ENCODE data around the gene NDUFV2.

NDUFV2 gene

GRCh38 chr18:9105420-9105819, 2.9 kb downstream of the NDUFV2 start:
- peaks cover 52% of the 10 kb centered on the region for H3K4me1 ChIP-seq (ENCODE audit: control insufficient read depth, low read depth, low read length)
- no peak overlapping the region for H3K27ac ChIP-seq (ENCODE audit: low read length)
- peak overlapping the region; percentile 94 for H3K4me3 ChIP-seq (ENCODE audit: low read length)
- no peaks in the 10 kb centered on the region for H3K9me3 ChIP-seq (ENCODE audit: control insufficient read depth, low read depth, low read length)
- H3K9ac ChIP-seq (ENCODE audit: low read length): peak overlapping the region; percentile 91
- no peaks in the 10 kb centered on the region for H3K27me3 ChIP-seq (ENCODE audit: control insufficient read depth, insufficient read depth, low read length)
- H3K36me3 ChIP-seq (ENCODE audit: control insufficient read depth, low read depth, low read length): no peaks in the 10 kb centered on the region

DNA sequence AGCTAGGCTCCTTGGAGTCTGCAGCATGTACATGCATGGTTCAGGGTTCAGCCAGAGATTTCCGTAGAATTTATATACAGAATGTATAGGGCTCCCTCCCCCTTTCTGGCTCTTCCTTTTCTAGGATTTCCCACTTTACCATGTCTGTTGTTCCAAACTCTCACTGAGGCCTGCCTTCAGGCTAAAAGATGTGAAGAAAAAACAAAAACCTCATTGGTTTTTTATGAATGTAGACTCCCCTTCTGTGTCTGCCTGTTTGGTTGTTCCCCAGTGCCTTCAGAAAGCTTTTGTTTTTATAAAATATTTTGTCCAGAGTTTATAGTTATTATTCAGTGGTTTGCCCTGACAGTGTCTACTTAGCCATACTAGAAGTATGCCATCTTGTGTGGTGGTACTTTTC, 3.6 kb downstream of the NDUFV2 start:
- Histone ChIP-seq H3K27me3 (ENCODE audit: control insufficient read depth, insufficient read depth, low read length) (no peaks in the 10 kb centered on the region), H3K36me3 (ENCODE audit: control insufficient read depth, low read depth, low read length) (no peaks in the 10 kb centered on the region), H3K4me1 (ENCODE audit: control insufficient read depth, low read depth, low read length) (peaks cover 52% of the 10 kb centered on the region), H3K9me3 (ENCODE audit: control insufficient read depth, low read depth, low read length) (no peaks in the 10 kb centered on the region), H3K27ac (ENCODE audit: low read length) (no peak overlapping the region), H3K4me3 (ENCODE audit: low read length) (peak overlapping the region; percentile 94), H3K9ac (ENCODE audit: low read length) (peak overlapping the region; percentile 25)

DNA sequence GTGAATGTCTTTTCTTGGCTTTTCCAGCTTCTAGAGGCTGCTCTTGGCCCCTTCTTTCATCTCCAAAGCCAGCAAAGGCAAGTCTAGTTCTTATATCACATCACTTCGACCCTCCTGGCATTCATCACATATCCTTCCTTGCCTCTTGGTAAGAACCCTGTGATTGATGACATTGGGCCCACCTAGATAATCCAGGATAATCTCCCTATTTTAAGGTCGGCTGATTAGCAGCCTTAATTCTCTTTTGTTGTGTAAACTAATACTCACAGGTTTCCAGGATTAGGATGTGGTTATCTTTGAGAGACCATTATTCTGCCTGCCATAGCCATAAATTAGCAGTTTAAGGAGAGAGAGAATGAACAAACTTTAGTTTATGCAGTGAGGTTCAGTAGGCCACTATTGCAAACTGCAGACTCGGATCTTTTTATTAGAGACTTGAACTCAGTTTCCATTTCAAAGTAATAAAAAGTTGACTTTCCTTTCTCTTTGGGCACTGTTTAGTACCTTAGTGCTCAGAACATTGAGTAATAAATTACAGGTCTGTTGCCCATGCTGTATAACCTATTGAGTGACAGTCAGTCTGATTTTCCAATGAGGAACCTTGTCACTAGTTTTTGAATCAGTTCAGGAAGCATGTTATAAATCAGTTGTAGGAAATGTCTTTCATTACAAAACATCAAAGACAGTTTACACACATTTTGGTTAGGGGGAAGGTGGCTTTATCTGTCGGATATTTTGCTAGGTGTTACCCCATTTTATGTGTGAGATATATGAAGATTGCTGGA, 4.5 kb downstream of the NDUFV2 start:
- H3K4me3 ChIP-seq (ENCODE audit: low read length): peak overlapping the region; percentile 94
- peaks cover 52% of the 10 kb centered on the region for H3K4me1 ChIP-seq (ENCODE audit: control insufficient read depth, low read depth, low read length)
- H3K36me3 ChIP-seq (ENCODE audit: control insufficient read depth, low read depth, low read length): no peaks in the 10 kb centered on the region
- H3K27me3 ChIP-seq (ENCODE audit: control insufficient read depth, insufficient read depth, low read length): no peaks in the 10 kb centered on the region
- peak overlapping the region; percentile 25 for H3K9ac ChIP-seq (ENCODE audit: low read length)
- H3K9me3 ChIP-seq (ENCODE audit: control insufficient read depth, low read depth, low read length): no peaks in the 10 kb centered on the region
- no peak overlapping the region for H3K27ac ChIP-seq (ENCODE audit: low read length)

DNA sequence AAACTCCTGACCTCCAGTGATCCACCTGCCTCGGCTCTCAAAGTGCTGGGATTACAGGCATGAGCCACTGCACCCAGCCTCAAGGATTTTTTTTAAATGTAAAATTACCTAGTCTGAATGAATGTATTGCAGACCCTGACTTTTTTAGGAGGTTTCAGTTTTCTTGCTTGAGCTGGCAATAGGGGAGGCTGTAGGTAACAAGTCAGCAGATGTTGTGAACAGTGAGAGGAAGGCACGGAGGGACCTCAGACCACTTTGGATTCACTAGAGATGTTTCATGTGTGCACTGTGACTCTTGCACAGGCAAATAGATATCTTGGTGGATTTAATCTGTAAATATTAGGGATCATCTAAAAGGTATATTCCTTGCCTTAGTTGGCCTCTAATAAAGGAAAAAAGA, 6.4 kb downstream of the NDUFV2 start:
- no peaks in the 10 kb centered on the region for H3K27me3 ChIP-seq (ENCODE audit: control insufficient read depth, insufficient read depth, low read length)
- no peak overlapping the region for H3K9ac ChIP-seq (ENCODE audit: low read length)
- no peak overlapping the region for H3K27ac ChIP-seq (ENCODE audit: low read length)
- no peaks in the 10 kb centered on the region for H3K36me3 ChIP-seq (ENCODE audit: control insufficient read depth, low read depth, low read length)
- peaks cover 49% of the 10 kb centered on the region for H3K4me1 ChIP-seq (ENCODE audit: control insufficient read depth, low read depth, low read length)
- no peak overlapping the region for H3K4me3 ChIP-seq (ENCODE audit: low read length)
- H3K9me3 ChIP-seq (ENCODE audit: control insufficient read depth, low read depth, low read length): no peaks in the 10 kb centered on the region

DNA sequence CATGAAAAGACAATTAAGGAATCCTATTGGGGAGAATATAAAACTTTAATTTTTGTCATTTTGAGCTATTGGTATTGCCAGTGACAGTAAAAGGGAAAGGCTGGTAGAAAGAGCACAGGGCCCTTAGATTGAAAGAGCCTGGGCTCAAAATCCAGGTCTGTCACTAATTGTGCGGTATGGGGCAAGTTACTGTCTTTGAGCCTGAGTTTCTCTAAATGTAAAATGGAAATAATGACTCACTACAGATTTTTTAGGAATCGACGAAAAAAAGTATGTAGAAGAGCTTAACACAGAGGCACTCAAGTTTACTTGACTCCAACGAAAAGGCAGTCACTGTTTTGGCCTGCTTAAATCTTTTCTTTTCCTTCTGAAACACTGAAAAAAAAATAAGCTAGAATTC, 7.0 kb downstream of the NDUFV2 start:
- no peaks in the 10 kb centered on the region for H3K36me3 ChIP-seq (ENCODE audit: control insufficient read depth, low read depth, low read length)
- H3K4me3 ChIP-seq (ENCODE audit: low read length): no peak overlapping the region
- no peak overlapping the region for H3K9ac ChIP-seq (ENCODE audit: low read length)
- H3K9me3 ChIP-seq (ENCODE audit: control insufficient read depth, low read depth, low read length): no peaks in the 10 kb centered on the region
- H3K4me1 ChIP-seq (ENCODE audit: control insufficient read depth, low read depth, low read length): peaks cover 43% of the 10 kb centered on the region
- no peak overlapping the region for H3K27ac ChIP-seq (ENCODE audit: low read length)
- H3K27me3 ChIP-seq (ENCODE audit: control insufficient read depth, insufficient read depth, low read length): no peaks in the 10 kb centered on the region

DNA sequence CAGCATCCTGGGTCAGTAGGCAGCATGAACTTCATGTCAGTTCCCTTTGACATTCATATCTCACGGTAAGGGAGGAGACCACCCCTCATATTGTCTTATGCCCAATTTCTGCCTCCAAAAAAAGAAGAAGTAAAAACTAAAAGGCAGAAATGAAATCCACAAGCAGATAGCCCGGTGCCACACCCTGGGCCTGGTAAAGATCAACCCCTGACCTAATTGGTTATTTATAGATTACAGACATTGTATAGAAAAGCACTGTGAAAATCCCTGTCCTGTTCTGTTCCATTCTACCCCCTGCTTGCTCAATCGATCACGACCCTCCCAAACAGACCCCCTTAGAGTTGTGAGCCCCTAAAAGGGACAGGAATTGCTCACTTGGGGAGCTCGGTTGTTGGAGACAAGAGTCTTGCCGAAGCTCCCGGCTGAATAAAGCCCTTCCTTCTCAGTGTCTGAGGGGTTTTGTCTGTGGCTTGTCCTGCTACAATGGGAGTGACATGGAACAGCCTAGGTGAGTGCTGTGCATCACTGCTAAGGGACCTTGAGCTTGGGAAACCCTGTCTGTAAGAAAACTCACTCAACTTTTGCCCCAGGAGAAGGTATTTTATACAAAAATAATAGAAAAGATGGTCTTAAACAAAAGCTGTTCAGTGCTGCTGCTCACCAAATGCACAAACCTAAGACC, 11.1 kb downstream of the NDUFV2 start:
- no peak overlapping the region for H3K4me3 ChIP-seq (ENCODE audit: low read length)
- H3K36me3 ChIP-seq (ENCODE audit: control insufficient read depth, low read depth, low read length): peaks cover 12% of the 10 kb centered on the region
- H3K9me3 ChIP-seq (ENCODE audit: control insufficient read depth, low read depth, low read length): no peaks in the 10 kb centered on the region
- no peak overlapping the region for H3K9ac ChIP-seq (ENCODE audit: low read length)
- H3K4me1 ChIP-seq (ENCODE audit: control insufficient read depth, low read depth, low read length): peaks cover 17% of the 10 kb centered on the region
- H3K27ac ChIP-seq (ENCODE audit: low read length): no peak overlapping the region
- H3K27me3 ChIP-seq (ENCODE audit: control insufficient read depth, insufficient read depth, low read length): no peaks in the 10 kb centered on the region

GRCh38 chr18:9115984-9116383, 13.5 kb downstream of the NDUFV2 start:
- Histone ChIP-seq H3K9me3 (ENCODE audit: control insufficient read depth, low read depth, low read length) (no peaks in the 10 kb centered on the region), H3K27ac (ENCODE audit: low read length) (no peak overlapping the region), H3K36me3 (ENCODE audit: control insufficient read depth, low read depth, low read length) (peaks cover 31% of the 10 kb centered on the region), H3K4me1 (ENCODE audit: control insufficient read depth, low read depth, low read length) (peaks cover 5% of the 10 kb centered on the region), H3K4me3 (ENCODE audit: low read length) (no peak overlapping the region), H3K9ac (ENCODE audit: low read length) (no peak overlapping the region), H3K27me3 (ENCODE audit: control insufficient read depth, insufficient read depth, low read length) (no peaks in the 10 kb centered on the region)

DNA sequence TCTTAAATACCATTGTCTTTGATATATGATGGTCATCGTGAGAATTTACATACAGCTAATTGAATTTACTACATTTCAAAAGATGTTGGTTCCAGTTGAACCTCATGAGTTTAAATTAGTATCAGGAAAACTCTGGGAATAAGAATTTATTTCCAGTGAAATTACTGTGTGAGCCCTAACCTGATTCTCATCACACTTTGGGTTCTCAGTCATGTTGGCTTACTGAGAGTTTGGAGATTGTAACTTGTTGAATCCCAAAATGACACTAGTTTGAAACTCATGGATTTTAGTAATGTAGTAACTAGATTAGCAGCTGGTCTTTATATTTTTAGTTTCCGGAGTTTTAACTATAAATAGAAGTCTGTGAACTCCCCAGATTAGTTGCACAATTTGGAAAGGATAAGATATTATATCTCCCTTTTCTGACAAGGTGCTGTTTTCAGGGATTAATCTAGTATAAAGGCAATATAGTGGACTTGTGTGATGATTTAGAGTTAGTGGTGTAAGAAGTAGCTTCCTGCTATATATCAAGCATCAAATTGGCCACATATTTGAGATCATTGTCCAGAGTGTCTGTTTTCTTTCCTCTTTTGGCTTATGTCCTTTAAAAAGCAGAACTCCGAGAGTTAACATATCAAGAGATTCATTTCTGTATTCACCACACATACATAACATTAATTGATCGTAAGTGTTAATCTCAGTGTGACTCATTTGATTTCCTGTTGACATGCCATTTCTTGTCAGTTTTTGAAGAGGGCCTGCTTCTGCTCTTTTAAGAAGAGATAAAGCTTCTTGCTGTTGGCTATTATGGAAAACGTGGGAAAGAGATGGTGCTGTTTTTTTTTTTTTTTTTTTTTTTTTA, 15.7 kb downstream of the NDUFV2 start:
- Histone ChIP-seq H3K4me1 (ENCODE audit: control insufficient read depth, low read depth, low read length) (peaks cover 5% of the 10 kb centered on the region), H3K9ac (ENCODE audit: low read length) (no peak overlapping the region), H3K9me3 (ENCODE audit: control insufficient read depth, low read depth, low read length) (no peaks in the 10 kb centered on the region), H3K36me3 (ENCODE audit: control insufficient read depth, low read depth, low read length) (peaks cover 47% of the 10 kb centered on the region), H3K4me3 (ENCODE audit: low read length) (no peak overlapping the region), H3K27me3 (ENCODE audit: control insufficient read depth, insufficient read depth, low read length) (no peaks in the 10 kb centered on the region), H3K27ac (ENCODE audit: low read length) (no peak overlapping the region)

GRCh38 chr18:9120796-9121195, 18.3 kb downstream of the NDUFV2 start:
- Histone ChIP-seq H3K27ac (ENCODE audit: low read length) (no peak overlapping the region), H3K9me3 (ENCODE audit: control insufficient read depth, low read depth, low read length) (no peaks in the 10 kb centered on the region), H3K27me3 (ENCODE audit: control insufficient read depth, insufficient read depth, low read length) (no peaks in the 10 kb centered on the region), H3K36me3 (ENCODE audit: control insufficient read depth, low read depth, low read length) (peaks cover 62% of the 10 kb centered on the region), H3K4me3 (ENCODE audit: low read length) (no peak overlapping the region), H3K9ac (ENCODE audit: low read length) (no peak overlapping the region), H3K4me1 (ENCODE audit: control insufficient read depth, low read depth, low read length) (peaks cover 5% of the 10 kb centered on the region)

- Histone ChIP-seq H3K4me3 (ENCODE audit: low read length) (no peak overlapping the region), H3K9ac (ENCODE audit: low read length) (no peak overlapping the region), H3K27ac (ENCODE audit: low read length) (no peak overlapping the region), H3K27me3 (ENCODE audit: control insufficient read depth, insufficient read depth, low read length) (no peaks in the 10 kb centered on the region), H3K4me1 (ENCODE audit: control insufficient read depth, low read depth, low read length) (no peaks in the 10 kb centered on the region), H3K9me3 (ENCODE audit: control insufficient read depth, low read depth, low read length) (no peaks in the 10 kb centered on the region), H3K36me3 (ENCODE audit: control insufficient read depth, low read depth, low read length) (peaks cover 74% of the 10 kb centered on the region)
These were observed 21.0 kb downstream of the NDUFV2 start for GRCh38 chr18:9123520-9123919.

DNA sequence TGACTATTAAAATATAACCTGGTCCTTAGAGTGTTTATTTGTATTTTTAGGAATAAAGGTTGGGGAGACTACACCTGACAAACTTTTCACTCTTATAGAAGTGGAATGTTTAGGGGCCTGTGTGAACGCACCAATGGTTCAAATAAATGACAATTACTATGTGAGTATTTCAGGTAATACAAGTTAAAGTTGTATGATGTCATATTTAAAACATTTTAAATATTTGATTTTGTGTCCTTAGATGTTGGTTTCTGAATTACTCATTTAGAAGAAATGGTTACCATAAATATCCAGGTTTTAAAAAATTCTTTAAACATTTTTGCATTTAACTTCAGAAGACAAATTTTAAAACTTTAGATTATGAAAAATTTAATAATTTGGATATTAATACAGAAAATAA, 22.3 kb downstream of the NDUFV2 start:
- Histone ChIP-seq H3K4me3 (ENCODE audit: low read length) (no peak overlapping the region), H3K27me3 (ENCODE audit: control insufficient read depth, insufficient read depth, low read length) (no peaks in the 10 kb centered on the region), H3K9ac (ENCODE audit: low read length) (no peak overlapping the region), H3K4me1 (ENCODE audit: control insufficient read depth, low read depth, low read length) (no peaks in the 10 kb centered on the region), H3K36me3 (ENCODE audit: control insufficient read depth, low read depth, low read length) (peaks cover 73% of the 10 kb centered on the region), H3K27ac (ENCODE audit: low read length) (no peak overlapping the region), H3K9me3 (ENCODE audit: control insufficient read depth, low read depth, low read length) (no peaks in the 10 kb centered on the region)

All from iPS-18a (cell line).